Measurements from ENCODE around the gene MYO16. TPM values are rescaled to one million over a fixed set of nuclear protein-coding genes. Genes with fewer than 3 reads are reported as not detected.

The MYO16 gene
- total RNA-seq, 1 experiment from 2014 or later: not detected

GRCh38 chr13:108962654-108963053 is 333.2 kb downstream of the MYO16 start:
- no peak overlapping the region for H3K4me3 Mint-ChIP-seq
- no peak for DNase-seq
- Histone ChIP-seq H2BK15ac (ENCODE audit: low read depth, low read length) (no peak overlapping the region), H3K4ac (ENCODE audit: low read depth, low read length) (no peak overlapping the region), H3K4me2 (ENCODE audit: insufficient read depth, insufficient read length, low read length) (no peak overlapping the region), H3K14ac (ENCODE audit: insufficient read depth, low read length) (no peak overlapping the region), H4K5ac (ENCODE audit: insufficient read length, low read depth, low read length) (no peak overlapping the region), H2BK5ac (ENCODE audit: insufficient read length, low read length) (no peak overlapping the region), H3K27ac (ENCODE audit: insufficient read length, low read depth, low read length) (no peak overlapping the region), H3K18ac (ENCODE audit: insufficient read length, low read depth, low read length) (no peak overlapping the region), H4K20me1 (ENCODE audit: control insufficient read depth, insufficient read depth, insufficient read length) (no peaks in the 10 kb centered on the region), H2AFZ (ENCODE audit: low read length) (no peak overlapping the region), H3K79me2 (ENCODE audit: insufficient read depth, low read length) (no peaks in the 10 kb centered on the region), H2BK12ac (ENCODE audit: insufficient read length, low read depth, low read length) (no peak overlapping the region), H3K23ac (ENCODE audit: insufficient read length, low read depth, low read length) (no peak overlapping the region), H2BK20ac (ENCODE audit: low read depth, low read length, poor library complexity, severe bottlenecking) (no peak overlapping the region), H3K4me1 (ENCODE audit: insufficient read depth, low read length) (no peaks in the 10 kb centered on the region), H2AK5ac (ENCODE audit: insufficient read length, low read length) (no peak overlapping the region), H3T11ph (ENCODE audit: low read length) (no peak overlapping the region), H3K27me3 (ENCODE audit: insufficient read depth, low read length) (no peaks in the 10 kb centered on the region), H2BK120ac (ENCODE audit: low read depth, low read length, poor library complexity, severe bottlenecking) (no peak overlapping the region), H3K56ac (ENCODE audit: insufficient read length, low read depth, low read length) (no peak overlapping the region), H4K91ac (ENCODE audit: insufficient read length, low read depth, low read length) (no peak overlapping the region), H3K9me3 (ENCODE audit: control insufficient read depth, low read depth, low read length) (no peaks in the 10 kb centered on the region), H3K9ac (ENCODE audit: extremely low read depth, insufficient read length, low read length) (no peak overlapping the region), H4K8ac (replicated peaks; ENCODE audit: insufficient read length, low read depth, low read length) (no peak overlapping the region), H3K23me2 (ENCODE audit: insufficient read length, low read depth, low read length, poor library complexity, severe bottlenecking) (no peaks in the 10 kb centered on the region), H3K79me1 (ENCODE audit: insufficient read depth, low read depth, low read length, poor library complexity, severe bottlenecking) (no peaks in the 10 kb centered on the region)
- H3K9me3 Mint-ChIP-seq: no peaks in the 10 kb centered on the region
- no peak overlapping the region for H3K27ac Mint-ChIP-seq
- no peaks in the 10 kb centered on the region for H3K27me3 Mint-ChIP-seq (ENCODE audit: low read depth)
- no peak for TF ChIP-seq CTCF (conservative IDR thresholded peaks at IDR 0.05)
- H3K36me3 Mint-ChIP-seq (ENCODE audit: insufficient read depth in 1 of 3, low read depth in 3 of 3): no peaks in the 10 kb centered on the region
- peaks cover 0 to 4% of the 10 kb centered on the region in 2 experiments; a peak in 1 of 4 replicates for H3K4me1 Mint-ChIP-seq
